HG02840 (cell line): ENCODE data around the gene SLC26A6.

ENCODE experiments used
- ATAC-seq: cut with Tn5 transposase; IDR thresholded peaks from one replicate; pipeline ENCODE4 v1.9.1; 2021; ENCODE audit warnings: mild to moderate bottlenecking, moderate library complexity, moderate number of reproducible peaks; ENCODE audit not compliant: unreplicated experiment, low FRiP score

Gene SLC26A6

DNA sequence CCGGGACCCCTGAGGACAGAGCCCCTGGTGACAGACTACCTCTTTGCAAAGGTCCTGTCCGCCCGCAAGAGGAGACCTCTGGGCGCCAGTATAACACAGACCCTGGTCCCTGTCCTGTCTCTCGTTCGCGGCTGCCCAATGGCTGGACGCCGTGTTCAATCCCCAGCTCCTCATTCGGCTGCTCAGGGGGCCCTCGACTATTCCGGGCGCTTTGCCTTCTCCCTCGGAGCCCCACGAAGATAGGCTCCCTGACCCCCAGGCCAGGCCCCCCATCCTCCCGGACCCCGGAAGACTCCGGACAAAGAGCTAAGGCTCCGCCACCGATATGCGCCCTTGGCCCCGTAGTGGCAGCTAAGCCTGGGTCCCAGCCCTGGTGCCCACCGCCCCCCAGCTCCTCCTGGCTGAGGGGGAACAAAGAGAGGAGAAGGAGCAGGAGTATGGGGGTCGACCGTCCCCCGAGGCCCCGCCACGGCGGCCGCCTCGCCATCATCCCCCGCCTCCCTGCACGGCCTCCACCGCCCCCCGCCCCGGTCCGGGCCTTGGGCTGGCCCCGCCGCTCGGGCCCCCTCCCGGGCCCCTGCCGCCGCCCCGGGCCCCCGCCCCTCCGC lies 27.0 kb upstream of the SLC26A6 start:
- no peak for ATAC-seq

DNA sequence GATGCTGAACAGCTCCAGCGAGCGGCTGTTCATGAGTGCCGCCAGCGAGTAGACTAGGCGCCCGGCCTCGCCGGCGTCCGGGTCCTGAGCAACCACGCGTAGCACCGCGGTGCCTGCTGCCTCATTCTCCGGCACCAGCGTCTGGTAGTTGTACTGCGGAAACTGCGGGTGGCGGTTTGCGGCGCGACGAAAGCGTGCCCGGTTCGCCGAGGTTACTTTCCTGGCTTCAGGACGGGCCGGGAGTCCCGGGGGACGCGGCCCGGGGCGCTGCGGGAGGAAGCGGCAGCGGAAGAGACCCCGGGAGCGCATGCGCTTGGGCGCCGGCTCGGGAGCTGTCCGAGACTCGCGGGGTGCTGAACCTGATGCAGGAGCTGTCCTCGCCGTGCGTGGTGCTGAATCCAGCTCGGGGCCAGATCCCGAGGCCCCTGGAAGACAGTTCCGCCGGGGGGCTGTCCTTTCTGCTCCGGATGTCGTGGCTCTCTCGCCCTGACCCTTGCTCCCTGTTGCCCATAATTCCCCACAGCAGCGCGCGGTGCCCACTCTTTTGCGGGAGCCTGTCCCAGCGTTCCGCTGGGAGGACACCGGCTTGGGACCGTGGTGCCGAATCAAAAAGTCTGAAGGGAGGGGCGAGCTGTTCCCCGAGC lies 26.4 kb upstream of the SLC26A6 start:
- ATAC-seq, result no peak

DNA sequence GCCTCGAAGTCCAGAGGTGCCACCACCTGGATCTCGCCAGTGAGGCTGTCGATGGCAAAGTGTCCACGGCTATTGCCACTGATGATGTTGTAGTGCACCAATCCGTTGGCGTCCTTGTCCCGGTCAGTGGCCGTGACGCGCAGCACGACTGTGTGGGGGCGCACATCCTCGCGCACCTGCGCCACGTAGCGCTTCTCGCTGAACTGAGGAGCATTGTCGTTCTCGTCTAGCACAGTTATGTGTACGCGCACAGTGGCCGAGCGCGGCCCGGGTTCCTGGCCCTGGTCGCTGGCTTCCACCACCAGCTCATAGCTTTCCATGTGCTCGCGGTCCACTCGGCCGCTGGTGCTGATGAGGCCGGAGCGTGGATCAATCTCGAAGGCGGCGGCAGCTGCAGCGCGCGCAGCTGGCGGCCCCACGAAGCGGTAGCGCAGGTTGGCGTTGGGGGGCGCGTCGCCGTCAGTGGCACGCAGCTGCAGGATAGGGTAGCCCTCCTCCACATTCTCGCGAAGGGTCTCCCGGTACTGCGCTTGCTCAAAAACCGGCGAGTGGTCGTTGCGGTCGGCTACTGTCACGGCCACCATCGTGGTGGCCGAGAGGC lies 25.6 kb upstream of the SLC26A6 start:
- ATAC-seq, result no peak

DNA sequence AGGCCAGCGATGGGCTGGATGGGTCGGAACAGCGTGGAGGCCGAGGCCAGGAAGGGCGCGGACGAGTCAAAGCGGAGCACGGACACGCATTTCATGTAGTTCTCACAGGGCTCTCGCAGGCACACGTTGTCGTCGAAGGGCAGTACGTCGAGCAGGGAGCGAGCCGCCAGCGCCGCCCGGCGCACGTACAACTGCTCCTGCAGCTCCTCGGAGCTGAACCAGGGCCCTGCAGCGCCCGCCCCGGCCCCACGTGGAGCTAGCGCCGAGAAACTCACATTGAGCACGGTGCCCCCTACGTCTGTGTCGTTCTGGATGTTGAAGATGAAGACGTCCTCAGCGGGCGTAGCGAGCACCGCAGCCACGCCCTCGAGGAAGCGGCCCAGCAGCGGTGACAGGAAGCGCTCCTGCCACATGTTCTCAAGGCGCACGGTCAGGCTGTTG lies 21.6 kb upstream of the SLC26A6 start:
- ATAC-seq, result no peak

DNA sequence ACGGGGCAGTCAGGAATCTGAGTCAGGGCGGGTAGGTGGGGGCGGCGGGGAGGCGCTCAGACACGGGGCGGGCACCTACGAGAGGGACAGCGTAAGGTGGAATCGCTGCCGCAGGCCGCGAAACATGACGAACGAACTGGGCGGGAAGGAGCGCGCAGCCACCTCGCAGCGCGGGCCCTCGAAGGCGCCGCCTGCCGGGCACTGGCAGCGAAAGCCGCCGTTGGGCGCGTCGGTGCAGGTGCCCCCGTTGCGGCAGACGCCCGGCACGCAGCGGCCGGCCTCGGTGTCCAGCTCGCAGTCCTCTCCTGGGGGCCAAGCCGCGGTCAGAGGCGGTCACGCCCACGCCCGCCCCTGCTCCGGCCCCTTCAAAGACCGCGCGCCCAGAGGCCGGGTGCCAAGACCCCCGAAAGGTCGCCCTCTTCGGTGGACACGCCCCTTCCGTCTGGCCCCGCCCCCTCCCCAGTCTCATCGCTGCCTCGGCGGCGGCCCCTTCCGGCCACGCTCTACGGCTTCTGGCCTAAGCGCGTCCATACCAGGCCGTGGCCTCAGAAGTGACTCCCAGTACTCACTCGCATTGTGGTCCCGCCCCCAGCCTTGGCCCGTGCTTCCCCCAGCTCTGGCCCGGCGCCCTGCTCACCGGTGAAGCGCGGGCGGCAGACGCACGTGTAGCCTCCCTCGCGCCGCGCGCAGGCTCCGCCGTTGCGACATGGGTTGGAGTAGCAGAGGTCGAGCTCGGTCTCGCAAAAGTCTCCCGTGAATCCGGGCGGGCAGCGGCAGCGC lies 21.0 kb upstream of the SLC26A6 start:
- ATAC-seq, result no peak

DNA sequence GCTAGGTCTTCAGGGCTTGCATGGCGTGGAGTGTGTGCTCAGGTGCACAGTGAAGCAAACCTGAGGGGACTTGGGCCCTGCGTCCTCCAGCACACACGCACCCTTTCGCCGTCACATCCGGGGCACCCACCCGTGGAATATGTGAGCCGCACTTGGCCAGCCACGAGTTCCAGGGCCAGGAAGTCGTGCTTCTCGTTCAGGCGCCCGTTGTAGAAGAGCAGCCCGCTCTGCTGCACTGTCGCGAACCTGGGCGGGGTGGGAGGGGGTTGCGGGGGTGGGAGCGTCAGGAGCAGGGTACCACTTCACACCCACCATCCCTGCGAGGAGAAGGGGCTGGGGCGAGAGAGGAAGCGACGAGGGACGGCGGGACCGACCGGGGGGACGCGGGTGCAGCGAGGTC lies 20.3 kb upstream of the SLC26A6 start:
- ATAC-seq, result no peak

DNA sequence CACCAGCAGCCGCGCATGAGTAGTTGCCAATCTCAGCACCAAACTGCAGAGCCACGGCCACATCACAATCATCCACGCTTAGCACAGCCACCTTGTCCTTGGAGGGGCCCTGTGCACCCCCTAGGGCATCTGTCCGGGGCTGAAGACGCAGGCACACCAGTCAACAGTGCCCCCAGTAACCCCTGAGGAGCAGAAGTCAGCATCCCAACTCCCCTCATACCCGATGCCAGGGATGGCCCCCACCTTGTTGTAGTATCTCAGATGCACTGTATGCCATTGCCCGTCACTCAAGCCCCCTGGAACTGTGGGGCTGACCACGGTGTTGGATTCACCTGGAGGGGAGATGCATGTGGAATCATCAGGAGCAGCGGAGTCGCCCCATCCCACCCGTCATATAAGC lies 19.8 kb upstream of the SLC26A6 start:
- ATAC-seq, result no peak

DNA sequence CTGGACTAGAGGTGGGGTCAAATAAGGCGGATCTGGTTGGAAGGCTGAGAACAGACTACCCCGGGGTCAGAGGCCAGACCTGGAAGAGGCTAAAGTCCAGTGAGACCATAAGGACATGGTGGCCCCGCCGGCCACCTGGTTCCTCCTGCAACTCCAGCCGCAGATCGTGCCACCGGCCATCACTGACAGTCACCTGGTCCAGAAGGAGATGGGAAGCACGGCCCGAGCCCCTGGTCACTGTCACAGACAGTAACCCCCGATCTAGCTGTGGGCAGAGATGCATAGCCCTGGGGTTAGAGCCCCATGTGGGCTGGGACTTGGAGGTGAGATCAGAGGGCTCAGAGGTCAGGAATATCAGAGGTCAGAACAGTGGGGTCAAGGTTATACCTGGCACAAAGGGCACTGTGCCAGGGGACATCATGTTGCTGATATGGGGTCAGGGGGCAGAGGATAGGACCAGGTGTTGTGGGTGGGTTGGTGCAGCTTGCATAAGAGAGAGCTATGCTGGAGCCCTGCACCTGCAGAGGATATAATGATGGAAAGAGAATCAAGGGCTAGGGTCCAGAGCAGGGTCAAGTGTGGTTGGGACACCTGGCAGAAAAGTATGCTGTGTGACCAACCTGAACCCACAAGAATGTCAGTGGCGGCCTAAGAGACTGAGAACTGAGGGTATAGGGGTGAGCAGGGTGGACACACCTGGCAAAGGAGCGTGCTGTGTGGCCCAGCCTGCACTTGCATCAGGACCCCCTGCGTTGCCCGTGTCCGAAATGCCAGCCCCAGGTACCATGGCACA lies 17.9 kb upstream of the SLC26A6 start:
- ATAC-seq, result no peak

DNA sequence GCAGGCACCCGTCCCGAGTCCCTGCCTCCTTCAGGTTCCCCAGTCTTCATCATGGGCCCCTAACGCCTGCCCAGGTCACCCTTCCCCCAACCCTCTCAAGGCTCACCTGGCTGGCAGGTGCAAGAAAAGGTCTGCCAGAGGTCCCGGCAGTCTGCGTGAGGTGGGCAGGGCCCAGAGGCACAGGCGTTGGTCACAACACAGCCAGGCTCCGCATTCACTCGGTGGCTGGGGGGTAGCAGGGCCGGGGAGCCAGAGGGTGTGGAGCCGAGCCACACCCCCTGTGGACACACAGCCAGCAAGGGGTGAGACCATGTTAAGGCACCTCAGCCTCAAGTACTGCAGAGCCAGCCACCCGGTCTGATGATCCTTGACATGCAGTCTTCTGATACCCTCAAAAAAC lies 16.5 kb upstream of the SLC26A6 start:
- ATAC-seq, result no peak

DNA sequence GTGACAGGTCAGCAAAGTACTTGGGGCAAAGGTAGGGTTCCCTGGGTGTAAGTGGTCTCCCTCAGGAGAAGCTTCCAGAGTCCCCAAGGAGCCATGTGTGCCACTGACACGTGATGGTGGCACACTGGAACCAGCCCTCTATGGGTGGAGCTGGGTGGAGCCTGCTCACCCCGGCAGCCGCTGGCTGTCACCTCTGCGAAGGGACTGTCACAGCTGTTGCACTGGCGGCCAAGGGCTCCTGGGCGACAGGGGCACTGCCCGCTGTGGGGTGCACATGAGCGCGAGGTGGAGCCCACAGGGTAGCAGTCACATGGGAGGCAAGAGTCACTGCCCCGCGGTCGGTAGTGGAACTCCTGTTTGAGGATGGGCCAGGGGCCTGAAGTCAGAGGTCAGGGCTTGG lies 15.5 kb upstream of the SLC26A6 start:
- ATAC-seq, result no peak

DNA sequence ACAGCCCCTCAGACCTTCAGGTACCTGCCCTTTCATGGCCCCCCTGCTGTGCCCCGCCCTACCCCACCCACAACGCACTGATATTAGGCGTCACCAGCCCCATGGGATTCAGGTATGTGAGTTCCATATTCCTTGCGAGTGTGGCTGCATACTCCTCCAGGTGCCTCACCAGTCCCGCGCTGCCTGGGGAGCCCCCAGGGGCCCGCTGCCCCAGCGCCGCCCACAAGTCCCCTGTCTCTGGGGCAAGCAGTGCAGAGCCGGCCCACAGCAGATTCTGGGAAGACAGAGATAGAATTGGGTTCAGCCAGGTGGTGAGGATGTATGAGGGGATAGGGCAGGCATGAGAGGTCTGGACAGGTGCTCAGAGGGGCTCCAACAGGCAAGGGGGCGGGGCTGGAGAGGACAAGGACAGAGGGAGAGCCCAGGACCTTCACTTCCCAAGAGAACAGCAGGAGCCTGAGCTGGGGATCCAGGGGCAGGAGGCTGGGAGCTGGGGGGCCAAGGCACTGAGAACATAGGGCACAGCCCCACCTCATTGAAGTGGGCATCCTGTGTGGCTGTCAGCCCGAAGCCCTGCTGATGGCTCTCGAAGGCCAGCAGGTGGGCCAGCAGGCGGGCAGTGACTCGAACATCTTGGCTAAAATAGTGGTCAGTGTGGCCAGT lies 13.1 kb upstream of the SLC26A6 start:
- ATAC-seq, result no peak

DNA sequence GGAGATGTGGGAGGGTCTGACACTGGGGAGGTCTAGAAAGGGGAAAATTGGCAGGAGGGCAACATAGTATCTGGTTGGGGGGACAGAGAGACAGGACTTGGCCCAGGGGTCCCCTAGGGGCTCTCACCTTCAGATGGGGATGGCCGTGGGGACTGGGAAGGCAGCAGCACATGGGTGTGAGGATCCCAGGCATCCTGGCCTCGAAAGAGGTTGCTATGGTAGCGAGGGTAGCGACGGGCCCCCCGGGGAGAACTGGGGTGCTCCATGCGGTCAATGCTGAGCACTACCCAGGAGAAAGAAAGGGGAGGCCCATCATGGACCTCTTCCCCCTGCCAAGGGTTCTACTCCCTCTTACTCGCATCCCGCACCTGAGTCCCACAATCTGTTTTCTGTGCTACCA lies 12.5 kb upstream of the SLC26A6 start:
- no peak for ATAC-seq

DNA sequence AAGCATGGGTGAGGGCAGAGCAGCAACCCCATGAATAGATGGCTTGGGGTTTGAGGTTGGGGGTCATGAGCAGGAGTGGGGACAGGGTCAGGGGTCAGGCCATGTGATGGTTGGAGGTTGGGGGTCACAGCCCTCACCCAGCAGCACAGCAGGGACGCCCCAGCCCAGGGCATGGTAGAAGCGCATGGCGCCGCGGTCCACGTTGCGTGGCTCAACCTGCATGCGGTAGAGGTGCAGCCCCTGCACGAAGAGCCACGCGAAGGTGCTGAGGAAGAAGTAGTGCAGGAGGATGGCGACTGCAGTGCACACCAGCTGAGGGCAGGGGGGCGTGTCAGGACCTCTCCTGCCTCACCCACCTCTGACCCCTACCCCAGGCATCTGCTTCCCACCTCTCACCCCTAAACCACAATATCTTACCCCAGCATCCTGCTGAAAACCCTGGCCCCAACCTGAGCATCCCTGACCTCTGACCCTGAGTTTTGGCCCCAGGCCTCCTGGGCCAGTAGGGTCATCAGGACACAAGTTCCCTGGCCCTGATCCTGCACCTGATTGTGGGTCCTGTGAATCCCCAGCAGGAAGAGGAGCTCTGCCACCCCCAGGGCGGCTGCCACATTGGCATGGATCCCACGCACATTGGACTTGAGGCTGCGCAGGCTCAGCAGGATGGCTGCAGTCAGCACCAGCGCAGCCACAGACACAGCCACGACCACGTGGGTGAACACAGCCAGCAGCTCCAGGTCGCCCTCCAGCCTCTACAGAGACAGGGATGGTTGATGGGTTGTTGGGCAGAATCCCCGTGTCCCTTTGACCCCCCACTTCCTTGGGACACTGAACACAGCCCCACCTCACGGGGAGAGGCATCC lies 9.9 kb upstream of the SLC26A6 start:
- ATAC-seq, result no peak

DNA sequence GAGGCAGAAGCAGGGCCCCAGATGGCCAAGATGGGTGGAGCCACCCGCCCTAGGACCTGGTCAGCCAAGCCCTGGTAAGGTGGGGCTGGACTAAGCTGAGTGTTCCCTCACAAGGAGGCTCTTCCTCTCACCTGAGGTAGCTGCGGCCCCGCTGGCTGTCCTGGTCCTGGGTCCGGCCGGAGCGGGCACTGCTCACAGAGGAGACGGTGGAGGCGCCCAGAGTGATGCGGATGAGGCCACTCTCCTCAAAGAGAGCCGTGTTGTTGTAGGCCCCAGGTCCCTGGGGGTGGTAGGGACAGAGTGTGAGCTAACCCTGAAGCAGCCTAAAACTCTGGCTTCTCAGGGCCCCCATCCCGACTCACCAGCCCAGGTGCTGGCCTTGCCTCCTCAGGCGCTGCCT lies 7.3 kb upstream of the SLC26A6 start:
- no peak for ATAC-seq

DNA sequence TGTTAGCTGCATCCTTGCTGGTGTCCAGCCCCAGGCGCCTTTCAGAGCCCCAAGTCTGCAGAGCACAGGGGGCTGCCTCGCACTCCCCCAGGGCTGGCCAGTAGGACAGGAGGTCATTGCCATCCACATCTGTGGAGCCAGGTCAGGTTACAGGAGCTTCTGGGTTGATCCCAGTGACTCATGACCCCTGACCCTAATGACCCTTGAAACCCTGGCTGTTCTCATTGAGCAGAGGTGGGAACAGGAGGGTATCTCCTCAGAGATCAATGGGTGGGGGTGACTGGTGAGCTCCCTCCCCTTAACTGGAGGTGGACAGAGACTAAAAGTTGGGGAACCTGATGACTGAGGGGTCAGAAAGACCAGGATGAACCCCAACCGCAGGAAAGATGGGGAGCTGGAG lies 6.1 kb upstream of the SLC26A6 start:
- ATAC-seq, result no peak

DNA sequence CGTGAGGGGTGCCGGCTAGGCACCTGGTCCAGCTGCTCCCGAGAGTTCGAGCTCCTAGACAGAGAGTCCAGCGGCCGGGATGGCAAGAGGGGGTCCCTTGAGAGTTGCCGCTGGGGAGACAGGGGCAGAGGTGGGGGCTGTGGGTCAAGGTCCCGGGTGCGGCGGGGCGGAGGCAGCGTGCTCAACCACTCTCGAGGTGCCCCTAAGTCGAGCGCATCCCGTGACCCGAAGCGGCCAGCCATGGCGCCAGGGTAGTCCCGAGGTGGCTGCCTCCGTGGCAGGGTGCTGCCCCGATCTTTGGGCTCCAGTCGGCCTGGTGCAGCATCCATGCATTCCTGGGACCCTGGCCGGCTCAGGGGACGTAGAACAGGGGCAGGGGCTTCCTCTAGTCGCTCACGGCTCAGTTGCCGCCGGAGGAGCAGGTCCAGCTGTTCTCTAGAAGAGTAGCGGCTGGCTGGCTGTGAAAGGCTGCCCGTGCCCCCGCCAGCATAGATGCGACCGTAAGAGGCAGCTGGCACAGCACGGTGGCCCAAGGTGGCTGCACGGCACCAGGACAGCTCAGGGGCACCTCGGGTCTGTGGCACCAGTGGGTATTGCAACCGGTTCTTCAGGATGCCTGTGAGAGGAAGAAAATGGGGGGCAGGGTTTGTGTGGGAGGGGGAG lies 4.8 kb upstream of the SLC26A6 start:
- ATAC-seq, result no peak

DNA sequence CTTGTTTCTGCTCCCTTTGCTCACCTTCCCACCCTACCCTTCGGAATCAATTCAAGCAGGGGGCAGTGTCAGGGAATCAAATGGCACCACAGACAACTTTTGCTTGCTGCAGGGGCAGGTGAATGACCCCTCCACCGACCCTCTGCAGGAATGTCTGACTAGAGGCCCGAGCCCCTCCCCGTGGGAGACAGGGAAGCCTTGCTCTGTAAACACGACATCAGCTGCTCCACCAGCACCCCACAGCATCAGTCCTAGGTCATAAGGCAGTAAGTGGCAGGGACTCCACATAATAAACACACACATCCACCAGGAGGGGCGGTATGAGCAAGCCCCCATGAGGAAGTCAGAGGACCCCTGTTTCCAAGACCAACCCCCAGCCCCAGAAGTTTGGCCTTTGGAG lies 2.0 kb upstream of the SLC26A6 start:
- no peak for ATAC-seq

DNA sequence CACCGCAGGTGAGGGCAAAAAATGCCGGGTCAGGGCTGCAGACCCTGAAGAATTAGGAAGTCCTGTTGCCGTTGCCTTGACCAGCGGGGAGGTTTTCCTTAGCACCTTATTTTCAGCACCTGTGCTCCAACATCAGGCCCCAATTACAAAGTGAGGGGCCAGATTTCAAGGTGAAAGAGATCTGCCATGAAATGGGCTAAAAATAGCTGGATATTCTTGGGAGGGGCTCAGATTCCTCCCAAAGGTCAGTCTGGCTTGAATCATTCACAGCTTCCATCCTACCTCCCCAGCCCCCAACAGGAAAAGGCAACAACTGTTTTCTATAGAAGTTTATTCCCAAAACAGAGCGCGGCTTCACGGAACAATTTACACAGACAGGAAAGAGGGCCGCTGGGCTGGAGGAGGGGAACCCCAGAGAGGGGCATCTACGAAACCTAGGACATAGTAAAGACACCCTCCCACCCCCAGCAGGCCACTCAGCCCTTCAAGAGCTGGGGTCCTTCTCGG lies 941 bp upstream of the SLC26A6 start:
- ATAC-seq, result no peak
